K562 treated with DMSO at 1 percent for 4 hours (cell line): Measurements from ENCODE around the gene HORMAD1. TPM values are rescaled to one million over a fixed set of nuclear protein-coding genes. Genes with fewer than 3 reads are reported as not detected.

Source experiments
- total RNA-seq: library from RNA; unstranded; fragments of 300-600 nt; gene quantifications from 2 replicates; pipeline ENCODE4 v1.2.3, GENCODE V29; 2022; ENCODE audit not compliant: insufficient read depth

The HORMAD1 gene
- not detected in 2 replicates for total RNA-seq

DNA sequence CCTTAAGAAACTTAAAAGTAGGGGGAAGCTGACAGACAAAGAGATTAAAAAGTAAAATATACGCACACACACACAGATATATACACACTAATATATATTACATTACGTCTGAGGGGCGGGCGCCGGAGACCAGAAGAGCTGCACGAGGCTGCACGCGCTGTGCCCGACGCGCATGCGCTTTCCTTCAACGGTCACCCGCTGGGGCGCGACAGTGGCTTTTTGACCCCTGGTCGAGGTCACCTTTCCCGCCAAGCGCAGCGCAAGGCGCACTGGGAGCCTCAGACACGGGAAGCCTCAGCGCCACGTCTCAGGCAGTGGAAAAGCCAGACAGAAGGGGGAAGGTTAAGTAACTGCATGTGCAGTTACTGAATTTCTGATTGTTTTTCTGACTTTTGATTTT is at the start of gene HORMAD1:
TSS of gene HORMAD1 (minus strand) at position 193 of the 400 bp plus-strand sequence. CDS start 1,390 bp downstream, outside the sequence.

DNA sequence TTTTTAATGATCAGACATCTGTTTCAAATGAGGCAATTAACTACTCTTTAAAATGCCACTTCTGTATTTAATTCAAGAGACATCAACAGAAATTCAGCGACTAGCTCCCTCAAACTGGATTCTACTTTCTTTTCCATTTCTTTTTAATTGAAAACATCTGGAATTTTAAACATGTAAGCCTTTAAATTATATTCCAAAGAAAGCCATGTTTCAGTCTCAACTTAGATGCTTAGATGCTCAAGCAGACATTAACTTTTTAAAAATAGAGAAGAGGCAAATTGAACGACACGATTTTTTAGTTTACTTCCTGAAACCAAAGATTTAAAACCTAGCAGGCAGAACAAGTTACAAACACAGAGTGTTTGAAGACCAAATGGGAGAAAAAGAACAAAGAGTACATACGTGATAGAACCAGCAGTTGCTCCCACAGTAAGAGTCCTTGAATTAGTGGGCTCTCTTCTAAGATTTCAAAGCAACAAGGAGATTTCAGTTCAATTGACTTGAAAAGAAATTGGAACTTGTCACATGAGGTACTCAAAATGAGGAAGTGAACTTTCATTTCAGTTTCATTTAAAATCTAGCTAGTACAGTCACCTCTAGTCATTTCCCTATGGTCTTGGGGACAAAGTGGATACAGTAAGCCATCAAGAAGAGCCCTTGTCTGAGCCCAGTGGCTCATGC is 44.7 kb upstream of the HORMAD1 start, which contains the start of gene CTSS:
TSS of gene CTSS (minus strand) at position 483 of the 681 bp plus-strand sequence. CDS start 1,015 bp downstream, outside the sequence.

DNA sequence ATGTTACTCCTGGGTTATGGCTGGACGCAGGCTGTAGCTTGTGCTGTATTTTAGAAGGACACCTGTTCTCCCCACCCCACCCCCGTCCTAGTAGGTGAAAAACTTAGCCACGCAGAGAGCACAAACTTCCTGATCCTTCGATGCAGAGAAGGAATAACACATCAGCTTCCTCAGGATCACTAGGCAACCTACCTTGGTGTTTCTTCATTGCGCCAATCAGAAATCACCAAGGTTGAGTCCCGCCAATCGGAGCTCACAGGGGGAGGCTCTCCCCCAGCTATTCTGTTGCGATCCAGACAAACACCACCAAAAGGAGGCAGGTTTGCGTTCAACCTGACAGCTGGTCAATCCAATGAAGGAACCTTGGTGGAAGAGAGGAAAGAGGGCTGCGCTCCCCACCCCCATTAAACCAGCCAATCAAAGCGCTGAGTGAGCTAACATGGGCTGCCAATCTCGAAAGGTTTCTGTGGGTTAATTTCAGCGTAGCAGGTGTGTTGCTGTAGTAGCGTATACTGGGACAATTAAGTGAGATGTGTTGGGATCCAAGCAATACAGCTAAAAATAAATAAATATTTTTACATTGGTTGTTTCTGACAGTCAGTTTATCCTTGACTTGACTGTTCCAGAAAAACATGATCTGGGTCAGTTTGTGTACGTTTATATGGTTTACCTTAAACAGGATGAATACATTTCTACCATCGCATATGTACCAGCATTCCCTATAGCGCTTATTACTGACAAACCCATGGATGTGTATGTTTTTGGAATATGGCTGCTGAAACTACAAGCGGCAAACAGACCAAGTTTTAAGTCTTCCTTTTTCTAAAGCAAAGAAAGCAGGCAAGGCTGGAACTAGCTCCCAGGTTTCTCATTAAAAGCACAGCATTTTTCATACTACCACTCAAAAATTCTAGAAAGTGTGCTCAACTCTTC is 23.4 kb downstream of the HORMAD1 start, which contains the start of gene GOLPH3L:
TSS of gene GOLPH3L (minus strand) at position 160 of the 933 bp plus-strand sequence. CDS start 2,316 bp downstream, outside the sequence.

Other genes with a start within 250 kb of the HORMAD1 start
- gene TARS2, start 233.5 kb downstream of the HORMAD1 start, total RNA-seq, result 34.7 and 38.4 TPM in 2 replicates
- gene ECM1, start 212.8 kb downstream of the HORMAD1 start, total RNA-seq, result 26.4 and 30.9 TPM in 2 replicates
- not detected in 2 replicates for gene FALEC, start 205.1 kb downstream of the HORMAD1 start, total RNA-seq
- gene ADAMTSL4, start 171.5 kb downstream of the HORMAD1 start, total RNA-seq, result 93.6 and 103 TPM in 2 replicates
- 73.3 and 79.0 TPM in 2 replicates for gene MCL1, start 141.3 kb downstream of the HORMAD1 start, total RNA-seq
- 111 and 130 TPM in 2 replicates for gene ENSA, start 91.3 kb downstream of the HORMAD1 start, total RNA-seq
- gene GOLPH3L, start 23.7 kb downstream of the HORMAD1 start, total RNA-seq, result 14.2 and 19.6 TPM in 2 replicates
- gene CTSS, start 44.9 kb upstream of the HORMAD1 start, total RNA-seq, result 16.7 and 27.0 TPM in 2 replicates
- 8.9 and 10.8 TPM in 2 replicates for gene CTSK, start 87.4 kb upstream of the HORMAD1 start, total RNA-seq
- 15.9 and 17.5 TPM in 2 replicates for gene ARNT, start 155.7 kb upstream of the HORMAD1 start, total RNA-seq
- gene CTXND2, start 166.2 kb upstream of the HORMAD1 start, total RNA-seq, result not detected in 2 replicates
- 12.7 and 16.5 TPM in 2 replicates for gene SETDB1, start 205.5 kb upstream of the HORMAD1 start, total RNA-seq